HG02884 (cell line): ENCODE results near the gene CD300A.

Experiments
- ATAC-seq: cut with Tn5 transposase; IDR thresholded peaks from one replicate; pipeline ENCODE4 v1.9.1; 2021; ENCODE audit warnings: mild to moderate bottlenecking, moderate library complexity; ENCODE audit not compliant: unreplicated experiment

The CD300A gene

DNA sequence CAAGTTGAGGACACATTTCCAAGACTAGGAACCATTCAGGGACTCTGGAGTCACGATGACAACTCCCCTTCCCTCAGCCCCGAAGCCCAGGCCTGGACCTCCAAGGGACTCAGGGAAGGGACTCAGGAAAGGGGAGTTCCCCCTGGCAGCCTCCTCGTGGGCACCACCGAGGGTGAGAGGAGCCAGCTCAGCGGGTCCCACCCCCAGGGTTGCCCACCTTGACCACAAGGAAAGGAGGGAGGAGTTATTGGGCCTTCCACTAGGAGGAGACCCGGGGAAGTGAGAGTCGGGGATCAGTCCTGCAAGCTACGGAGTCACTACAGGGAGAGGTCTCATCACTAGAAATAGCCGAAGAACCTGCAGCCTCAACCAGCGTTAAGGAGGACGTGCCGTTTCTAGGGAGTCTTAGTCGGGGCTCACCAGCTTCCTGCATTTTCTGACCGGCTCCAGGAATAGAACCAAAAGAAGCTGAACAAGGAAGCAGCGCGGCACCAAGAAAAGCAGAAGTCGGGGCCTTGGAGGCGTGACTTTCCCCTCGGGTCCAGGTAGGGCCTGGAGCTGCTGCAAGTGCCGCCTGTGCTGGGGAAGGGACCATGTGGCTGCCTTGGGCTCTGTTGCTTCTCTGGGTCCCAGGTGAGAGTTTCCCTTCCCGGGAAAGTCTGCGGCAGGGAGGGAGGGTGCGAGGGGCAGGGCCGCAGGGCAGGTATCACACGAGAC lies at the start of gene CD300A:
Gene CD300A, plus strand, starts transcription at position 524 of the 717 bp plus-strand sequence. Its CDS starts 70 bp downstream, at position 594.
- no peak for ATAC-seq

DNA sequence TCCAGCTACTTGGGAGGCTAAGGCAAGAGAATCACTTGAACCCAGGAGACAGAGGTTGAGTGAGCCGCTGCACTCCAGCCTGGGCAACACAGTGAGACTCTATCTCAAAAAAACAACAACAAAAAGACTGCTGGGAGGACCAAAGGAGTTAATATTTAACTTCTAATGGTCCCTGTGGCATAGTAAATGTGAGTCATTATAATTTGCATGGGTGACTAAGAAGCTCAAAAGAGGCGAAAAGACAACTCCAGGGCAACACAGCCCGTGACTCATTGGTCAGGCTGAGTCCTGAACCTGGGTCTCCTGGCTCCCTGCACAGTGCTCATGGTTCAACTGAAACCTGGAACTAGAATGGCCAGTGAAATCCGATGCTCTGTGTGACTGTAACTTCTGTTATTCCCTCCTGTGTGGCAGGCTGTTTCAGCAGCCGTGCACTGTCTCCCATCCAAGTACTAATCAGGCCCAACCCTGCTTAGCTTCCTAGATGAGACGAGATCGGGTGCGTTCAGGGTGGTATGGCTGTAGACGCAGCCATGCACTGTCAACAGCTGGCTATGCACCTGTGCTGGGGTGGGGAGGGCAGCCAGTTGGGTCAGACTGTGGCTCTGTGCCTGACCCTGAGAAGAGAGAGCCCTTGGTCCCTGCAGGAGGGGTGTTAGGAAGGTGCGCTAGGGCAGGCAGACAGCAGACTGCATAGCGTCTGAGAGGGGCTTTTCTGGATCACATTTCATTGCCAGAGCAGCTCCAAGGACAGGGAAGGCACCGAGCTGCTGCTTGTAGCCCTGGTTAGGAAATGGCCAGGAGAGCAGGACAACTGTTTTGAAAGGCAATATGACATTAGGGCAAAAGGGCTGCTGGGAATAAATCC lies 49.0 kb upstream of the CD300A start:
- ATAC-seq = no peak

DNA sequence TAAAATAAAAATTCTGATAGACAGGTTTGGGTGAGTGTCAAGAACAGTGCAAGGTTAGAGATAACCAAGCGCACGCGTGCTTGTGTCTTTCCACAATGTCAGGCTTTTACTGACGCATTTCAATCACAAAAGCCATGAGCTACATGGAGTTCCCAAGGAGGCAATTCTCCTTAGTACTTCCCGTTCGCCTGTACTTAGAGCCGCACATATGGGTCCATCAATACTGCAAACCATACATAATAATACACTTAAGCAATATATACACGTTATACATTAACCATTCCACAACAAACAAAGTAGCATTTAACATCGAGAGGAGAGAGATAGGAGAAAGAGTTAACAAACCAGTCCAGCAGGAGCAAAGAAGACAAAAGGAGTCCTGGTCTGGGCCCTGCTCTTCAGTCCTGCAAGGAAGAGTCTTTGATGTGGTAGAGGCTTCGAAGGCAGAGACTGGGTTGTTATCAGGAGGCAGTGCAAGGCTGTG lies 46.5 kb upstream of the CD300A start:
- ATAC-seq = no peak

DNA sequence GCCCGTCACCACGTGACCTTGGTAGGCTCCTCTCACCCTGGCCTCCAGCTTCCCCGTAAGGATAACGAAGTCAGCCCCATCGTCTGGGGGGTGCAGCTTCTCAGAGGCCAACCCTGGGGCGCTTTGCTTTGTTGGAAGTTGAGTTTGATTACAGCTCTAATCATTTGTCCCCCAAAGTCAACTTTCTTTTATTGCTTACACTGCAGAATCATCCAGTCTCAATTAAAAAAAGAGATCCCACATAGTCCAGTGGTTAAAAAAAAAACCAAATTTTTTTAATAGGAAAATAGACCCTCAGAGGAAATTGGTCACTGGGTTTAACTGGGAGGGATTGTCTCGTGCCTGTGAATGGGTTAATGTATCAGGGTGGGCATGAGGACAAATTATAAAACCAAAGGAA lies 42.3 kb upstream of the CD300A start:
- no peak for ATAC-seq

DNA sequence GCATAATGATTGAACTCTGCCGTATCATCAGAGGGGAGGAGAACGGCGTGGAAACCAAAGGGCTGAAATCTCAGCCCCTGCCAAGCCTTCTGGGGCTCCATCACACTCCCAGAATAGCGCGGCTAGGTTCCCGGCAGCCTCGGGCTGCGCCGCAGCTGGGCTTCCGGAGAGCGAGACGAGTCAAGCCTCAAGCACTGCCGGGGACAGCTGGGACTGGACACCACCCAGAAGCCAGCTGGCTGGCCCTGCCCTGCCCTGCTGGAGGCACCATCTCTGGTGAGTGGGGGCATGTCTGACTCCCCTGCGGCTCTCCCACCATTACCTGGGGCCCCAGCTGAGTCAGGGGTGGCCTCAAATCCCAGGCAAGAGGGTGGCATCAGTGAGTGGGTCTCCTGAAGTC lies 41.8 kb upstream of the CD300A start:
- ATAC-seq = no peak

DNA sequence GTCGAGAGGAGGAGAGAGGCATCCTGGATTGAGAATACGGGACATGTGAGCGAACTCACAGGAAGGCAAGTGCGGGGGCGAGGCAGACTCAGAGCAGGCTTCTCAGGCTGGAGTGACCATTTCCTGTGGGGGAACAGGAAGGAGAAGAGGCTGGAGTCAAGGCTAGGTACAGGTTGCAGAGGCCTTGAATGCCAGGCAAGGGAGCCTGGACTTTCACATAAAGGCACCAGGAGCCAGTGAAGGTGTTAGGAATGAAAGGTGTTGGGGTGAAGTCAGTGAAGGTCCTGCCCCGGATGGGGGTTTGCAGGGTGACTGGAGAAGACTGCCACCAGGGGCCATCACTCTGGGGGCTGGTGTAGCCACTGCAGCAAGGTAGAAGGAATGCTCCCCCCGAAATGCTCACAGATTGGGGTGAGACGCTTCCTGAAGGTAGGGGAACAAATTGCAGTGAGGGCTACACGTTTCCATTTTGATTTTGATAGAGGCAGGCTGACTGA lies 39.8 kb upstream of the CD300A start:
- no peak for ATAC-seq

DNA sequence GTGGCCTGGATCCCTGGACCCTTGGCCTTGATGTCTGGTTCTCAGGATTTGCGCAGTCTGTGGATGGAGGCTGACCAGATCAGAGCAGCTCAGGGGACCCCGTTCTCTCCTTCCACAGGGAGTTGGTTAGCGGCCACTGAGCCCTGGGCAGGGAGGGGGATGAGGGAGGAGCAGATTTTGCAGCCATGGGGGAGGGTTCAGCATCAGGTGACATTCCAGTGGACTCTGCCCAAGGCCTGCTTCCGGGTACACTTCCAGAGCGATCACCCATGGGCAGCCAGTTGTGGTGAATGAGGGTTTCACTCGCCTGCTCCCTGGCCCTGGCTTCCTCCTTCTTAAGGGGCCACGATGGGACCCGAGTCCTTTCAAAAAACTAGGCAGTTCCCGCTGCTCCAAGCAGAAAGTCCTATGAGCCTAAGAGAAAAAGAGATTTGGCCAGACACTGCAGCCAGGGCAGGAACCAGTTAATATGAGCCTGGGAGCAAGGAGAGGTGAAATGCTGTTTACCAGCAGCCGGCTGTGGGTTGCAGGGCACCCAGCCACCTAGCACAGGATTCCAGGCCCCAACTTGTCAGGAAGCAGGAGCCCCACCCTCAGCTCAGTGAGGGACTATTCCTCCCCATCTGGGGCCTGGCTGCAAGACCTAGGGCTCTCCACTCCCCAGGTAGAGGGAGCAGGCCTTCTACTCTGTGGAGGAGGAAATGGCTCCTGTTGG lies 39.2 kb upstream of the CD300A start:
- no peak for ATAC-seq

DNA sequence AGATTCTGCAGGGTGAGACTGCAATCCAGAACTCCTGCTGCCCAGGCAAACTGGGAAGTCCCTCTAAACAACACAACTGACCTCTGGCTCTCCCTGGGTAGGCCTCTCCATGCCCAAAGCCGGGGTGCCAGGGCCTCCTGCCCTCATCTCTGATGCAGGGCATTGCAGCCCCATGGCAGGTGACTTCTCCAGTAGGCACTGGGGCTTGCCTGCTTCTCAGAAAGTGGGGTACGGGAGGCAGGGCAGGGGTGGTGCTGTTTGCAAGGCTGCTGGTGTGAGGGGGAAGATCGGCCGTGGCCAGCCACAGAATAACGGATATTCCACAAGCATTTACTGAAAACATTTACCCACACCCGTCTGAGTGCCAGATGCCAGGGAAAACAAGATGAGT lies 38.7 kb upstream of the CD300A start:
- ATAC-seq = no peak

DNA sequence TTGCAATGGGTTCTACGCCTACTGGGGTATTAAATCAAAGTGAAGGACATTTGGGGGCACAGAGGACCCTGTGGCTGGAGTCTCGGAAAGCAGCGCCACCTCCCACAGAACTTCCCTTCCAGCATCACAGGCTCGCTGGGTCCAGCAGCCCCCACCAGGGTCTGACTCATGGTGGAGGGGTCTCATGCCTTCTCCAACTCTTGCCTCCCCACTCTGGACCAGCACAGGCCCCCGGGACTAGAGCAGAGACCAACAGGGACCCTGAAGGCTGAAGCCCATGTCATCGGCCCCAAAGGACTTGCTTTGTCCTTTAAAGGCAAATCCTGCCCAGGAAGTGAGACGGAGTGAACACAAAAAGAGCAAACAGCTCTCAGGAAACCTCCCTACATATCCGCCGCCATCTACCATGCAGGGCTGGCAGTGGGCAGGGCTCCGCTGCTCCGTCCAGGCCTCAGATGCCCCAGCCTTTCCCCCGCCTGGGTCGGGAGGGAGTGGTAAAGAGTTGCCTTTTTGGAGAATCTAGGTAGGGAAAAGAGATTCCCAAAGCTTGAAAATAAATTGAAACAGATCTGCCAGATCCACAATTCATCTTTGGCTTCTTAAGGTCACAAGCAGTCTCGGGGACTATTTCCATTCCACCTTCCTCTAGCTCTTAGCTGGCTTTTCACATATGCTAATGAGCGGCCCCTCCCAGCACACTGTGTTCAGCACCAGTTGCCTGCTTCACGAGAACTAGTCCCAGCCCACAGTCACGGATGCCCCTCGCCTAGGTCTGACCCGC lies 36.6 kb upstream of the CD300A start:
- no peak for ATAC-seq

DNA sequence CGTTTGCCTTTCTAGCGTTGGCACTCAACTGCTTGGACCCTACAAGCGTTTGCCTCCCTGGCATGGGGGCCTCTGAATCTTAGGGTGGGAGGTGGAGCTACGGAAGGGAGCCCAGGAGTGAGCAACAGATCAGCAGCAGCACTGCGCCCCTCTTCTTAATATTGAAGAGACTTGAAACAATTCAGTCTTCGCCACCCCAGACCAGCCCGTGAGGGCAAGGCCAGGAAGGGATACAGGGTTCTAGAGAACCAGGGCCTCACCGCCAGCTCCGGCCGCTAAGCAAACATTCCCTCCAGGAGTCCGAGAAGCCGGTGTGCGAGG lies 36.1 kb upstream of the CD300A start:
- no peak for ATAC-seq

DNA sequence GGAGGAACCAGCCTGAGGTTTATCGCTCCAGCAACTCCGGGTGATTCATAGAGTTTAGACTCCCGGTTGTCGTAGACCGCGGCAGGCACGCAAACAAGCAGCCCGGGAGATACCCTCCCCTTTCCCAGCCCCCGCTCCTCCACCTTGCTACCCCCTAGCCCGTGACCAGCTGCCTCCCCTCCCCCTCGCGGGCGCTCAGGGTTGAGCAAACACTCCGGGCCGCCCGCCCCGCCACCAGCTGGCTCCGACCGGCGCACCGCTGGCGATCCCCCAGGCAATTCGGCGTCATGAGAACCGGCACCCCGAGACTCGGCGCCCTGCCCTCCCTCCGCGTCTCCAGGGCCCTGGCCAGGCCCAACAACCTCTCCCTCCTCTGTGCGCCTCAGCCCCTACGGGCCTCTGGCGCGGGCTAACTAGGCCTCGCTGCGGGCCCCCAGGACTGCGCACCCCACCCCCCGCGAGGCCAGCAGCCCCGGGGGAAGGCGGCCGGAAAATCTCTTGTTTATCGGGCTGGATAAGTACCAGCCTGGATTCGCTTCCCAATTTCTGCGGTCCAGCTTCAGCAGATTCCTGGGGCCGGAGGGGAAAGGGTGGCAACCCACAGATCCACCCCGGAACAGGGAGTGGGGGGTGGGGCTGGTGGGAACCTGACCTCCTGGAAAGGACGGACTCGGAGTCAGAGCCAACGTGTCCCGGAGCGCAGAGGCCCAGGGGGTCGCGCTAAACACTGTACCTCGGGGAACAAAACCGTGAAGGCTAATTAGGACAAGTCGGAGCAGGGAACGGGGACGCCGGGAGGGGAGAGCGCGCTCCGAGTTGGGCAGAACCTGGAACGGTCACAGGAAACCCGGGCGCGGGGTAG lies 35.5 kb upstream of the CD300A start:
- no peak for ATAC-seq

DNA sequence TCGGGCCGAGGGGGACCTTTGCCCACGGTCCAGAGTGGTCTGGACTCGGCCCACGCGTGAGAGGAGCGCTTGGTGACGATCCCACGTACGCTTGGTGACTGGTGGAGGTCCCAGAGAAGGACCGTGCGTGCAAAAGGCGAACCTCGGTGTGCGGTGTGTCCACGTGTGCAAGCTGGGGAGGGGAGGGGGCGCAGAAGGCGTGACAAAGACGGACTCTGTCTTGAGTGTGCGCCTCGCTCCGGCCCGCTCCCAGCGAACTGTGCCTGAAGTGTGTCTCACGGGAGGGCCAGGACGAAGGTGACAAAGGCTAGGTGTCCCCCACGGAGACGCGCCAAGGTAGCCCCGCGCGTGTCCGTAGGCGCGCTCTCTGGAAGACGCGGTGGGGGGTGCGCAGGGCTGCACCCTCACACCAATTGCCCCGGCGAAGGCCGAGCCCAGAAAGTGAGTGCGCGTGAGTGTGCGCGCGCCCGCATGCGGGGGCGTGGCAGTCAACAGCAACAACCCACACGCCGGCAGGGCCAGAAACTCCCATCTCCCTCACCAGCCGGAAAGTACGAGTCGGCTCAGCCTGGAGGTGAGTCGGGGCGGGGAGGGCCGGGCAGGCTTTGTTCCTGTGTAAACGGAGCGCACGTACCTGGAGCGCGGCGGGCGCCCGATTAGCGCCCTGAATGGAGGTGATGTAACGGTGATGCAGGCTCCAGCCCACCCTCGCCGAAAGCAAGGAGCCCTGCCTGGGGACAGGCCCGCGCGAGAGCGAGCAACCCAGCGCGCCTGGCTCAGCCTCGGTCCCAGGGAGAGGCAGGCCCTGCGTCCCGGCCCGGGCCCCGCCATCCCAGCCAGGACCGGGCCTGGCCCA lies 34.6 kb upstream of the CD300A start, which contains the start of gene GPRC5C:
Gene GPRC5C, plus strand, starts transcription at position 521 of the 856 bp plus-strand sequence. CDS start 7,689 bp downstream, outside the sequence.
- no peak for ATAC-seq

DNA sequence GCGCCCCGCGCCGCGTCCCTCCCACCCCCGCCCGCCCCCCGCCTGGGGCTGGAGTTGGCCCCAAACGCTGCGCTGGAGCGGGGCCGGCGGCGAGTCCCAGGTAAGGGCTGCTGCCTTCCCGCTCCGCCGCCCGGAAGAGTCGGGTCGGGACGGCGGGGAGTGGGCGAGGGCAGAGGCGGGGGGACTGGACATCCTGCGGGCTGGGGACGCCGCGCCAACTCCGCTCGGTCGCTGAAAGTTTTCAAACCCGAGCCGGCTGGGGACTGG lies 34.1 kb upstream of the CD300A start:
- ATAC-seq = no peak

DNA sequence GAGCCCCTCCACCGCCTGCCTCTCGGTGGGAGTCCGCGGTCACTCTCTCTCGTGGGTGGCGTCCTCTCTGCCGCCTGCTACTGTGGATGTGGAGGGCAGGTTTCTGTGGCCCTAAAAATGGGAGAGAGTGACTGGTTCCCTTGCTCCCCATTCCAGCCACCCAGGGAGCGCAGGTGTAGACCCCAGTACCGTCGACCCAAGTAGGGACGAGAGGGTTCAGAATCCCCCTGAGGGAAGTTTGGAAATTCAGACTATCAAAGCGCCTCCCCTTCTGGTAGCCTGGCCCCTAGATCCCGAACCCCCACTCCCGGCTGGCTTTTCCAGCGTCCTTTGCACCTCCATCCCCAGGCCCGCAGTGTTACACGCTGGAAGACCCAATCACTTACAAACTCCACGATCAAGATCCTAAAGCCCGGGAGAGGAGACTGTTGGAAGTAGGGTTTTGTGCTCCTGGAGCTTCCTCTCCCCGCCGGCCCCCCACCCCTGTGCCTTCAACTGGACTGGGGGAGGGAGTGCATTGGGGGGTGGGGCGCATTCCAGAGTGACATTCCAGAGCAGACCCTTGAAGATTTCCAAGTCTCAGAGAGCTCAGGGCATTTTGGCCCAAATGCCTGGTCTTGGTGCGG lies 33.6 kb upstream of the CD300A start:
- no peak for ATAC-seq

DNA sequence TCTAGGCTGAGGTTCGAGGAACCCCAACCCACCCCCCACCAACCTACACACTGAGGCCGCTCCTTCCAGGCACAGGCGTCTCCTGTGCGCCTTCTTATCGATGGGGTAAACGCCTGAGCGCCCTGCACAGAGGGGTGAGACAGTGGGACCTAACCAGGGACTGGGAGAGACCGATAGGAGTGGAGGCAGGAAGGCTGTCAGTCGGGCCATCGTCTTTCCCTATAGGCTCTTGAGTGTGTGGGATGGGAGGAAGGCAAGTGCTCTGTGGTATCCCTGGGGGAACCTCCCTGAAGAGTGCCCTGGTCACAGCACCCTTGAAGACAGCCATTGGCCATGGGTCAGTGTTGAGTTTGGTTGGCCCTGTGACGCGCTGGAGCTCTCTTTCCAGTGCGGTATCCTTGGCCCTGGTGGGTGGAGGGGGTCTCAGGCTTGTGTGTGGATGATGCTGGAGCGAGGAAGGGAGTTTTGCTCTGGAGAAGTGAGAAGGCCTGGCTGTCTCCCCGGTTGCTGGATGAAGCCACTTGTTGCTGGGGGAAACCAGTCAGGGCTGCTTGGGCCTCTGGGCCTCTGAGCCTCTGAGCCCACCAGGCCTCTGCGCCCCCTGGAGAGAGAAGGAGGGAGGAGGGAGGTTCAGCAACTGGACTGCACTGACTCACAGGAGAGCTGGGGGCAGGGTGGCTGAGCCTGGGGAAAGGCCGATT lies 32.9 kb upstream of the CD300A start:
- ATAC-seq = no peak

DNA sequence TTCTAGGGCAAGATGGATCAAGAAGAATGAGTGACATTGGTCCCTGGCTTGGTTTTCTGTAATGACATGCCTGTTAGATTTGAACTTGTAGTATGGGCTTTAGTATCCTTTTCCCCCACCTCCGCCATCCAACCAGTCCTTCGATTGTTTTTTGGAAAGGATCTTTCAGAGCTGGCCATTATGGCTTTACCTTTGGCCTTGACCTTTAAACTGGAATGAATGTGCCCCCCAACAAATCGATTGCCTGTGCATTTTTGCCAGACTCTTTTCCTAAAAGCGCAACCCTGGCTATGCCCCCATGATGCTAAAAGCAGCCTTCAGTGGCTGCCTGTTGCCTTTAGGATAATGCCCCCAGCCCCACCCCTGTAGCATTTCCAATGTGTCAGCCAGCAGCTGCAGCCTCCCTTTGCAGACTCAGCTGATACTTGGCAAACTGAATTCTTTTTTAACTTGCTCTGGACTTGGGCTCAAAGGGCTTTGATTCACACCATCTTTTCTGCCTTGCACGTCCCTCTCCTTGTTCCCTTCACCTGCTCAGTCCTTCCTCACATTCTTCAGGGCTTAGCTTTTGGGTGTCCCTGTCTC lies 30.6 kb upstream of the CD300A start:
- ATAC-seq = no peak

DNA sequence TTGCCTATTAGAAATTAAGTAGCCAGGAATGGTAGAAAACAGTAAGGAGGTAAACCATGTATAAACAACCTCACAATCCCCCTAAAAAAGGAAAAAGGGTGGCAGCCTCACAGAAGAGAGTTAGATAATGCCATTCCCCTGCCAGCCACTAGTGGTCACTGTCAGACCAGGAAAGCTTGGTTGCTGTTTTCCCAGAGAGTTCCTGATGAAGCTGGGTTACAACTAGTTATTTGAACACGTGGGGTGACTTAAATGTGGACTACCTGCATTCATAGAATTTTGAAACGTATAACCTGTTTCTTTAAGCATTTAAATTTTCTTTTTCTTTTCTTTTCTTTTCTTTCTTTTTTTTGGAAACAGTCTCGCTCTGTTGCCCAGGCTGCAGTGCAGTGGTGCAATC lies 28.7 kb upstream of the CD300A start:
- no peak for ATAC-seq
